ENCODE results near the gene ARHGAP22. TPM values are rescaled to one million over a fixed set of nuclear protein-coding genes. Genes with fewer than 3 reads are reported as not detected.

Gene ARHGAP22
- polyA plus RNA-seq, 1 donor from 2014 or later, result 0.15 TPM

DNA sequence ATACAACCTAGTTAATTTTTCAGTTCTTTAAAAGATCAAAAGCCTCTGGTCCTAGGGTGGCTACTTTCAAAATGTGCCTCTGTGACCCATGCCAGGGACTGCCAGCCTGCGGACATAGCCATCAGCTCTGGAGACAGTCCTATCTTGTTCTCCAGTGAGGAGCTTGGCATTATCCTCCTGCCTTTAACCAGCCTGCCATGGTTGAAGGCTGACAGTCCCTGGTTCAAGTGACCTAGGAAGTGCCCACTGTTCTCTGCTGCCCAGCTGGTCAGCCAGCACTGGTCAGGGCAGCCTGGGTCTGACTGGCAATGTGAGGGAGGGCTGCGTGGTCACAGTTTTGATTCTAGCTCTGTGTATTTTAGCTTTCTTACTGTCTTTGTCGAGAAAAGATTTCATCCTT lies 18.1 kb upstream of the ARHGAP22 start:
- no peaks in the 10 kb centered on the region for H4K20me1 ChIP-seq (ENCODE audit: insufficient read depth)
- H3K4me3 ChIP-seq (ENCODE audit: low read length), result no peak overlapping the region
- H3K9me3 ChIP-seq (ENCODE audit: low read length), result no peaks in the 10 kb centered on the region
- H3K9me2 ChIP-seq (ENCODE audit: insufficient read depth, low read length), result no peaks in the 10 kb centered on the region
- no peak overlapping the region for H3K9ac ChIP-seq (ENCODE audit: low read length)
- no peaks in the 10 kb centered on the region for H3F3A ChIP-seq (ENCODE audit: insufficient read depth, low read length, poor library complexity, severe bottlenecking)
- H2AFZ ChIP-seq (ENCODE audit: low read depth, low read length), result no peak overlapping the region
- no peaks in the 10 kb centered on the region for H3K27me3 ChIP-seq (ENCODE audit: insufficient read depth, low read depth, low read length)
- H3K36me3 ChIP-seq (ENCODE audit: insufficient read depth, low read length), result no peaks in the 10 kb centered on the region
- H3K4me2 ChIP-seq (ENCODE audit: low read length), result no peak overlapping the region
- TF ChIP-seq POLR2AphosphoS5 (IDR thresholded peaks at IDR 0.05) (no peak), EP300 (conservative IDR thresholded peaks at IDR 0.05; ENCODE audit: poor library complexity, severe bottlenecking) (no peak)
- H3K79me2 ChIP-seq (replicated peaks; ENCODE audit: insufficient read depth, low read length), result no peaks in the 10 kb centered on the region
- H3K27ac ChIP-seq (ENCODE audit: low read length), result no peak overlapping the region

DNA sequence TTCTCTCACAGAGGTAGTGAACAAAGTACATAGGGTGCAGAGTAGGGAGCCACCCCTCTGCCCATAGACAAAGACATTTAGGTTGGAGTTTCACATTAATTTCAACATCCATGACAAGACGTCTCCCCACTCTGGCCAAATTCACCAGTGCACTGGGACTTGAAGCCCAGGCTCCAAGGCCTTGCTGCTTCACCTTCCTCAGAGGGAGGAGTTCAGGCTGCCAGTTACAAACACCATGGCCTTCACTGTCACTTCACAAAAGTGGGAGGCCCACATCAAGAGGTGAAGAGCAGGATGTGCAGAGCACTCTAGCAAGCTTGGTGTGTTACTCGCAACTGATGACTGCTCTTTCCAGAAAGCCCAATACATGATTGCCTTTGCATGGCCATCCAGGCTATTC lies 15.8 kb upstream of the ARHGAP22 start:
- H3K9me3 ChIP-seq (ENCODE audit: low read length), result no peaks in the 10 kb centered on the region
- no peaks in the 10 kb centered on the region for H3K9me2 ChIP-seq (ENCODE audit: insufficient read depth, low read length)
- H3K9ac ChIP-seq (ENCODE audit: low read length), result no peak overlapping the region
- no peaks in the 10 kb centered on the region for H3F3A ChIP-seq (ENCODE audit: insufficient read depth, low read length, poor library complexity, severe bottlenecking)
- no peaks in the 10 kb centered on the region for H3K79me2 ChIP-seq (replicated peaks; ENCODE audit: insufficient read depth, low read length)
- H3K4me2 ChIP-seq (ENCODE audit: low read length), result no peak overlapping the region
- no peak overlapping the region for H2AFZ ChIP-seq (ENCODE audit: low read depth, low read length)
- H3K27ac ChIP-seq (ENCODE audit: low read length), result no peak overlapping the region
- no peaks in the 10 kb centered on the region for H3K27me3 ChIP-seq (ENCODE audit: insufficient read depth, low read depth, low read length)
- TF ChIP-seq SMC3 (conservative IDR thresholded peaks at IDR 0.05; ENCODE audit: poor library complexity) (no peak), RAD21 (conservative IDR thresholded peaks at IDR 0.05) (no peak), EZH2 (IDR thresholded peaks at IDR 0.05; ENCODE audit: borderline replicate concordance, insufficient read depth, low read length, poor library complexity, severe bottlenecking) (no peak), POLR2AphosphoS5 (IDR thresholded peaks at IDR 0.05) (no peak), MXI1 (conservative IDR thresholded peaks at IDR 0.05; ENCODE audit: poor library complexity, severe bottlenecking) (no peak), EP300 (conservative IDR thresholded peaks at IDR 0.05; ENCODE audit: poor library complexity, severe bottlenecking) (no peak), TAF1 (IDR thresholded peaks at IDR 0.05; ENCODE audit: low read depth) (no peak)
- TF ChIP-seq, protein P1, sequence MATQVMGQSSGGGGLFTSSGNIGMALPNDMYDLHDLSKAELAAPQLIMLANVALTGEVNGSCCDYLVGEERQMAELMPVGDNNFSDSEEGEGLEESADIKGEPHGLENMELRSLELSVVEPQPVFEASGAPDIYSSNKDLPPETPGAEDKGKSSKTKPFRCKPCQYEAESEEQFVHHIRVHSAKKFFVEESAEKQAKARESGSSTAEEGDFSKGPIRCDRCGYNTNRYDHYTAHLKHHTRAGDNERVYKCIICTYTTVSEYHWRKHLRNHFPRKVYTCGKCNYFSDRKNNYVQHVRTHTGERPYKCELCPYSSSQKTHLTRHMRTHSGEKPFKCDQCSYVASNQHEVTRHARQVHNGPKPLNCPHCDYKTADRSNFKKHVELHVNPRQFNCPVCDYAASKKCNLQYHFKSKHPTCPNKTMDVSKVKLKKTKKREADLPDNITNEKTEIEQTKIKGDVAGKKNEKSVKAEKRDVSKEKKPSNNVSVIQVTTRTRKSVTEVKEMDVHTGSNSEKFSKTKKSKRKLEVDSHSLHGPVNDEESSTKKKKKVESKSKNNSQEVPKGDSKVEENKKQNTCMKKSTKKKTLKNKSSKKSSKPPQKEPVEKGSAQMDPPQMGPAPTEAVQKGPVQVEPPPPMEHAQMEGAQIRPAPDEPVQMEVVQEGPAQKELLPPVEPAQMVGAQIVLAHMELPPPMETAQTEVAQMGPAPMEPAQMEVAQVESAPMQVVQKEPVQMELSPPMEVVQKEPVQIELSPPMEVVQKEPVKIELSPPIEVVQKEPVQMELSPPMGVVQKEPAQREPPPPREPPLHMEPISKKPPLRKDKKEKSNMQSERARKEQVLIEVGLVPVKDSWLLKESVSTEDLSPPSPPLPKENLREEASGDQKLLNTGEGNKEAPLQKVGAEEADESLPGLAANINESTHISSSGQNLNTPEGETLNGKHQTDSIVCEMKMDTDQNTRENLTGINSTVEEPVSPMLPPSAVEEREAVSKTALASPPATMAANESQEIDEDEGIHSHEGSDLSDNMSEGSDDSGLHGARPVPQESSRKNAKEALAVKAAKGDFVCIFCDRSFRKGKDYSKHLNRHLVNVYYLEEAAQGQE (IDR thresholded peaks at IDR 0.05; ENCODE audit: borderline replicate concordance), result no peak
- TF ChIP-seq, protein P2, sequence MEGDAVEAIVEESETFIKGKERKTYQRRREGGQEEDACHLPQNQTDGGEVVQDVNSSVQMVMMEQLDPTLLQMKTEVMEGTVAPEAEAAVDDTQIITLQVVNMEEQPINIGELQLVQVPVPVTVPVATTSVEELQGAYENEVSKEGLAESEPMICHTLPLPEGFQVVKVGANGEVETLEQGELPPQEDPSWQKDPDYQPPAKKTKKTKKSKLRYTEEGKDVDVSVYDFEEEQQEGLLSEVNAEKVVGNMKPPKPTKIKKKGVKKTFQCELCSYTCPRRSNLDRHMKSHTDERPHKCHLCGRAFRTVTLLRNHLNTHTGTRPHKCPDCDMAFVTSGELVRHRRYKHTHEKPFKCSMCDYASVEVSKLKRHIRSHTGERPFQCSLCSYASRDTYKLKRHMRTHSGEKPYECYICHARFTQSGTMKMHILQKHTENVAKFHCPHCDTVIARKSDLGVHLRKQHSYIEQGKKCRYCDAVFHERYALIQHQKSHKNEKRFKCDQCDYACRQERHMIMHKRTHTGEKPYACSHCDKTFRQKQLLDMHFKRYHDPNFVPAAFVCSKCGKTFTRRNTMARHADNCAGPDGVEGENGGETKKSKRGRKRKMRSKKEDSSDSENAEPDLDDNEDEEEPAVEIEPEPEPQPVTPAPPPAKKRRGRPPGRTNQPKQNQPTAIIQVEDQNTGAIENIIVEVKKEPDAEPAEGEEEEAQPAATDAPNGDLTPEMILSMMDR (IDR thresholded peaks at IDR 0.05; ENCODE audit: poor library complexity, severe bottlenecking), result no peak
- no peaks in the 10 kb centered on the region for H4K20me1 ChIP-seq (ENCODE audit: insufficient read depth)
- H3K4me3 ChIP-seq (ENCODE audit: low read length), result no peak overlapping the region
- H3K36me3 ChIP-seq (ENCODE audit: insufficient read depth, low read length), result no peaks in the 10 kb centered on the region

DNA sequence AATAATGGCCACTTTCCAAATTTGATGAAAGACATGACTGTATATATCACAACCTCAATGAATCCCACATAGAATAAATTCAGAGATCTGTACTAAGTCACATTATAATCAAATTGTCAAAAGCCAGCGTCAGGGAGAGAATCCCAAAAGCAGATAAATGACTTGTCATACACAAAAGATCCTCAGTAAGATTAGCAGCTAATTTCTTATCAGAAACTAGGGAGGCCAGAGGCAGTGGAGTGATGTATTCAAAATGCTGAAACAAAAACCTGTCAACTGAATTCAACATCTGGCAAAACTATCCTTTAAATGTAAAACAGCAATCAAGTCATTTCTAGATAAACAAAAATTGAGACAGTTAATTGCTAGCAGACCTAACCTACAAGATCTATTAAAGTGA lies 11.6 kb upstream of the ARHGAP22 start:
- H3K4me3 ChIP-seq (ENCODE audit: low read length), result no peak overlapping the region
- no peaks in the 10 kb centered on the region for H3K9me3 ChIP-seq (ENCODE audit: low read length)
- H4K20me1 ChIP-seq (ENCODE audit: insufficient read depth), result no peaks in the 10 kb centered on the region
- TF ChIP-seq EZH2 (IDR thresholded peaks at IDR 0.05; ENCODE audit: borderline replicate concordance, insufficient read depth, low read length, poor library complexity, severe bottlenecking), result no peak
- TF ChIP-seq, protein P1 (IDR thresholded peaks at IDR 0.05; ENCODE audit: borderline replicate concordance), result no peak
- TF ChIP-seq, protein P2 (IDR thresholded peaks at IDR 0.05; ENCODE audit: poor library complexity, severe bottlenecking), result no peak
- TF ChIP-seq RAD21 (conservative IDR thresholded peaks at IDR 0.05), result no peak
- no peak for TF ChIP-seq SMC3 (conservative IDR thresholded peaks at IDR 0.05; ENCODE audit: poor library complexity)
- TF ChIP-seq EP300 (conservative IDR thresholded peaks at IDR 0.05; ENCODE audit: poor library complexity, severe bottlenecking), result no peak
- TF ChIP-seq TAF1 (IDR thresholded peaks at IDR 0.05; ENCODE audit: low read depth), result no peak
- TF ChIP-seq MXI1 (conservative IDR thresholded peaks at IDR 0.05; ENCODE audit: poor library complexity, severe bottlenecking), result no peak
- TF ChIP-seq POLR2AphosphoS5 (IDR thresholded peaks at IDR 0.05), result no peak
- no peak overlapping the region for H3K27ac ChIP-seq (ENCODE audit: low read length)
- H3K36me3 ChIP-seq (ENCODE audit: insufficient read depth, low read length), result no peaks in the 10 kb centered on the region
- no peaks in the 10 kb centered on the region for H3F3A ChIP-seq (ENCODE audit: insufficient read depth, low read length, poor library complexity, severe bottlenecking)
- no peaks in the 10 kb centered on the region for H3K9me2 ChIP-seq (ENCODE audit: insufficient read depth, low read length)
- H3K27me3 ChIP-seq (ENCODE audit: insufficient read depth, low read depth, low read length), result no peaks in the 10 kb centered on the region
- H2AFZ ChIP-seq (ENCODE audit: low read depth, low read length), result no peak overlapping the region
- H3K9ac ChIP-seq (ENCODE audit: low read length), result no peak overlapping the region
- H3K4me2 ChIP-seq (ENCODE audit: low read length), result no peak overlapping the region
- H3K79me2 ChIP-seq (replicated peaks; ENCODE audit: insufficient read depth, low read length), result no peaks in the 10 kb centered on the region

All from neural cell (in vitro differentiated cells).